NCI-H2081 treated with DMSO at 0.1 percent for 48 hours (cell line): ENCODE measurements around the gene DXO.
"Not testable (repeated sequence)": the region's sequence is repeated elsewhere in the genome, so short reads cannot be mapped to it uniquely, and the experiment has no call there.

Experiments
- DNase-seq: peaks from one replicate; lab custom pipeline; 2025; lab: John Stamatoyannopoulos, UW

DXO gene

GRCh38 chr6:31980195-31980876, 8.4 kb upstream of the DXO start:
- DNase-seq = not testable (repeated sequence)

DNA sequence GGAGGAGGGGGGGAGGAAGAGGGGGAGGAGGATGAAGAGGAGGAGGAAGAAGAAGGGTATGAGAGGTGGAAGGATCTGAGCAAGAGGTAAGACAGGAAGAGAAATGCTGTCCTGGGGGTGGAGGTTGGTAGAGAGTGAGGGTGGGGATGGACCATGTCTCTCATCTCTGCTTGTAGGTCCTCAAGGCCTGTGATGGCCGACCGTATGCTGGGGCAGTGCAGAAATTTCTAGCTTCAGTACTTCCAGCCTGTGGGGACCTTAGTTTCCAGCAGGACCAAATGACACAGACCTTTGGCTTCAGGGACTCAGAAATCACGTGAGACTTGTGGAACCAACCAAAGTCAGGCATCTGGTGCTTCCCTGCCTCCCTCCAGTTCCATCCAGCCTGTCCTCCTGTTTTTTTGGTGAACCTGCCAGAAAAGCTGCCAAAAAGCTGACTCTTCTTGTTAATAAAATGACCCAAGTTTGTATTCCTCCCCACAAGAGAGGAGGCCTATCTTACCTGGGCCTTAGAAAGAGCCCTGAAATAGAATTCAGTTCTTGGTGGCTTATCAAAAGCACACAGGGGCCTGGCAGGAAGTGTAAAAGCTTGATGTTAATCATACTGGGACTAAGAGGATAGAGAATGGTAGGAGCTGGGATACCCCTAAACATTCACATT, 7.4 kb upstream of the DXO start:
- DNase-seq = no peak

GRCh38 chr6:31978831-31979230, 6.9 kb upstream of the DXO start:
- no peak for DNase-seq

DNA sequence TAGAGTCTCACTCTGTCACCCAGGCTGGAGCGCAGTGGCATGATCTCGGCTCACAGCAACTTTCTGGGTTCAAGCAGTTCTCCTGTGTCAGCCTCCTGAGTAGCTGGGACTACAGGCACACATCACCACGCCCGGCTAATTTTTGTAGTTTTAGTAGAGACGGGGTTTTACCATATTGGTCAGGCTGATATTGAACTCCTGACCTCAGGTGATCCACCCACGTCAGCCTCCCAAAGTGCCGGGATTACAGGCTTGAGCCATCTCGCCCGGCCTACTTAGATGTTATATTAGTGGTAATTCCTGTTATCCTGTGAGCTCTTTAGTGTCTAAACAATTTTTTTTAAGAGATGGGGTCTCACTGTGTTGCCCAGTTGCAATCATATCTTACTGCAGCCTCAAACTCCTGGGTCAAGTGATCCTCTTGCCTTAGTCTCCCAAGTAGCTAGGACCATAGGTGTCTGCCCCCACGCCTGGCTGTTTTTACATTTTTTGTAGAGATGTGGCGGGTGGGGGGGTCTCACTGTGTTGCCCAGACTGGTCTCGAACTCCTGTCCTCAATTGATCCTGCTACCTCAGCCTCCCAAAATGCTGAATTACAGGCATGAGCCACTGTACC, 6.0 kb upstream of the DXO start:
- DNase-seq = no peak

GRCh38 chr6:31976065-31976464, 4.1 kb upstream of the DXO start:
- DNase-seq = not testable (repeated sequence)

DNA sequence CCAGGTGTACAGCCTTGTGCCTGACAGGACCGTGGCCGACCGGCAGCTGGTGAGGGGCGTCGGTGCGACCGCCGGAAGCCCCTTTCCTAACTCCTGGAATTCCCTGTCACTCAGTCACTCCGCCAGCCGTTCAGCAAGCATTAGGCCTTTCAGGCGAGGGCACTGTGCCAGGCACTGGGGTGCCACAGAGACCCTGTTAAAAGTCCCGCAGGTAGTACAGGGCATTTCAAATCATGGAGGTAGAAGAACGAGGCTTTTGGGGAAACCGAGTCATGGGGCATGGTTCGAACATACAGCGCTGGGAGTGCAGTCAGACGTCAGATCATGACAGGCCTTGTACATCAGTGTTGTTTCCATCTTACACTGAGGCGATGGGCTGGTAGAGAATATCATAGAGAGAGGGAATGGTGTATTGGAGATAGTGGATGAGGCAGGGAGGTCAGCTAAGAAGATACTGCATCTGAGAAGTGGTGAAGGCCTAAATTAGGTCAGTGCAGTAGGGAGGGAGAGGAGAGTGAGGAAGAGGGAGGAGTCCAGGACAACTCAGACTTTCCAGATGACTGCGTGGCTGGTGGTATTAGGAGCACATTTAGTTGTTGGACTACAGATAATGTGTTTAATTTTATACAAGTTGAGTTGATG, 892 bp upstream of the DXO start:
- DNase-seq = no peak

- no peak for DNase-seq
Observed at GRCh38 chr6:31971279-31971992, 502 bp downstream of the DXO start.

GRCh38 chr6:31970604-31971271, 1.2 kb downstream of the DXO start:
- DNase-seq = peak; percentile 2

- DNase-seq = no peak
Observed at GRCh38 chr6:31969712-31970603, 2.0 kb downstream of the DXO start.

- no peak for DNase-seq
Observed at GRCh38 chr6:31968791-31969711, 2.9 kb downstream of the DXO start.

DNA sequence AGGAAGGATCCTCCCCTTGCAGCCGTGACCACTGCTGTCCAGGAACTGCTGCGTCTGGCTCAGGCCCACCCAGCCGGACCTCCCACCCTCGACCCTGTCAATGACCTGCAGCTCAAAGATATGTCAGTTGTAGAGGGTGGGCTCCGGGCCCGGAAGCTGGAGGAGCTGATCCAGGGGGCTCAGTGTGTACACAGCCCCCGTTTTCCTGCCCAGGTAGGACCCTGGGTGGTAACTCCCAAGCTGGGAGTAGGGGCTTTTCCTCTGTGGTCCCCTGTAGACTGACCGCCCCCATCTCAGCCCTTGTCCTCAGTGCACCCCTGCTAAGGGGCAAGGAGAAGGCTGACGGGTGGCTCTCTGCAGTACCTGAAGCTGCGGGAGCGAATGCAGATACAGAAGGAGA, 3.6 kb downstream of the DXO start:
- DNase-seq = no peak

DNA sequence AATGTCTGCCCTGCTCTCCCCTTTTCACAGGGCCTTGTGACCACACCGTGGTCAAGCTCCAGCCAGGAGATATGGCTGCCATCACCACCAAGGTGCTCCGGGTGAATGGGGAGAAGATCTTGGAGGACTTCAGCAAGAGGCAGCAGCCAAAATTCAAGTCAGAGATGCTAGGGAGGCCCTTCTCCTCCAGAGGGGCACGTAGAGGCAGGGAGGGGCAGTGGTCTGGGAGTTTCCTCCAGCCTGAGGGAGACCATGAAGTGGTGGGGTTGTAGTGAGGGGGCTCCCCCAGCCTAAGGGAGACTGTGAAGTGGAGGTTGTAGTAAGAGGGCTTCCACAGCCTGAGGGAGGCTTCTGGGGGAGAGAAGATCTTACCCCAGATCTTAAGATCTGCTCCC, 4.0 kb downstream of the DXO start:
- no peak for DNase-seq

GRCh38 chr6:31966997-31967925, 4.7 kb downstream of the DXO start:
- no peak for DNase-seq

GRCh38 chr6:31966506-31966905, 5.4 kb downstream of the DXO start:
- DNase-seq = no peak

DNA sequence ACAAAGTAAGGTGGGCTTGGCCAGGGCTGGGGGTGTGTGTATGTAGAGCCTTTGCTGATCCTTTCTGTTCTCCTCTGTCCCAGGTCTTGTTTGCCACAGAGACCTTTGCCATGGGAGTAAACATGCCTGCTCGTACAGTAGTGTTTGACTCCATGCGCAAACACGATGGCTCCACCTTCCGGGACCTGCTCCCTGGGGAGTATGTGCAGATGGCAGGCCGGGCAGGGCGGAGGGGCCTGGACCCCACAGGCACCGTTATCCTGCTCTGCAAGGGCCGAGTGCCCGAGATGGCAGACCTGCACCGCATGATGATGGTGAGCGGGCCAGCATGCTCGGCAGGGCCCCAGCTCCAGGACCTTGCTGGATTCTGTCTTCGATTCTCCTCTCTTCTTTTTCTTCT, 6.2 kb downstream of the DXO start:
- no peak for DNase-seq

- DNase-seq = no peak
Observed at GRCh38 chr6:31963921-31964320, 8.0 kb downstream of the DXO start.

DNA sequence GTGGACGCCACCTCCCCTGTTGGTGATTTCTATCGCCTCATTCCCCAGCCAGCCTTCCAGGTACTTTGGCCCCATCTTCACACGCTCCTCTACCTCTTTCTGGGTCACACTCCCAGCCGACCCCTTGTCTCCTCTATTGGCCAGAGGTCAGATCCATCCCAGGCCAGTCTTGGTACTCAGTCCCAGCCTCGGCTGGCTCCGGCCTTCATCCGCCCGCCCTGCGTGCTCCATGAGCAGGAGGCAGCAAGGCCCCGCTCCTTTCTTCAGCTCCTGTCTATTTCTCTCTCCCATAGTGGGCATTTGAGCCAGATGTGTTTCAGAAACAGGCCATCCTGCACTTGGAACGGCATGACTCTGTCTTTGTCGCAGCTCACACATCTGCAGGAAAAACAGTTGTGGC, 10.3 kb downstream of the DXO start:
- no peak for DNase-seq
